SK-N-SH (cell line): ENCODE measurements around the gene GALC. TPM values are rescaled to one million over a fixed set of nuclear protein-coding genes. Genes with fewer than 3 reads are reported as not detected.

Experiments
- CTCF ChIA-PET: fragments of 300-600, 350-600 bp; formaldehyde crosslinking; extraction: SDS; loops from one replicate; lab custom pipeline; 2021; lab: Yijun Ruan, JAX
- POLR2A ChIA-PET: fragments of 350-600 bp; sonication (Branson Sonifier 250); formaldehyde crosslinking; extraction: SDS; loops from one replicate; lab custom pipeline; 2020; ENCODE audit warnings: antibody characterized with exemption, inconsistent platforms; lab: Yijun Ruan, JAX
- DNase-seq: peaks from one replicate; pipeline ENCODE4 v3.0.0; 2012
- H2AFZ ChIP-seq: fragments of 200-600 bp; sonication (generic); 2 replicates; pipeline ENCODE4 v1.8.1; 2016; ENCODE audit warnings: antibody characterized with exemption, mild to moderate bottlenecking, low read depth
- H3F3A ChIP-seq: fragments of 200-600 bp; sonication (generic); replicated peaks from 2 replicates; pipeline ENCODE3; 2016; ENCODE audit warnings: antibody characterized with exemption, mild to moderate bottlenecking; ENCODE audit not compliant: insufficient read depth
- H3K27ac ChIP-seq, 2 experiments: fragments of 200-500 bp in 1 of 2; fragments of 200-600 bp in 1 of 2; sonication (Bioruptor generic) in 1 of 2; sonication (generic), shearing (Covaris generic) in 1 of 2; 2 replicates each; pipeline versions ENCODE4 v1.5.1 to v1.6.1; 2014 to 2016; ENCODE audit warnings: low read depth in 2 of 2, inconsistent platforms in 1 of 2, low read length in 1 of 2, mild to moderate bottlenecking in 1 of 2, mixed read lengths in 1 of 2
- H3K27me3 ChIP-seq: fragments of 200-600 bp; sonication (generic), shearing (Covaris generic); 2 replicates; pipeline ENCODE4 v1.6.1; 2016; ENCODE audit warnings: mixed run types; ENCODE audit not compliant: insufficient read depth
- H3K36me3 ChIP-seq, 2 experiments: fragments of 200-500 bp in 1 of 2; fragments of 200-600 bp in 1 of 2; sonication (Bioruptor generic) in 1 of 2; sonication (generic) in 1 of 2; replicated peaks in 1 of 2; 2 replicates each; pipeline versions ENCODE3 to v1.5.1; 2014 to 2016; ENCODE audit warnings: low read length in 1 of 2, mild to moderate bottlenecking in 1 of 2; ENCODE audit not compliant: insufficient read depth in 2 of 2, control insufficient read depth in 1 of 2
- H3K4me1 ChIP-seq, 2 experiments: fragments of 200-500 bp in 1 of 2; fragments of 200-600 bp in 1 of 2; sonication (Bioruptor generic) in 1 of 2; sonication (generic), shearing (Covaris generic) in 1 of 2; 2 replicates each; pipeline versions ENCODE4 v1.5.1 to v1.6.1; 2014 to 2016; ENCODE audit warnings: low read depth in 1 of 2, low read length in 1 of 2, mixed run types in 1 of 2; ENCODE audit not compliant: insufficient read depth in 2 of 2, control insufficient read depth in 1 of 2
- H3K4me2 ChIP-seq: fragments of 200-600 bp; sonication (generic), shearing (Covaris generic); 2 replicates; pipeline ENCODE4 v1.6.1; 2017; ENCODE audit warnings: mixed run types
- H3K4me3 ChIP-seq, 2 experiments: fragments of 200-500 bp in 1 of 2; fragments of 200-600 bp in 1 of 2; sonication (Bioruptor generic) in 1 of 2; sonication (generic), shearing (Covaris generic) in 1 of 2; 2 replicates each; pipeline versions ENCODE4 v1.5.1 to v1.8.1; 2014 to 2016; ENCODE audit warnings: low read depth in 2 of 2, inconsistent platforms in 1 of 2, low read length in 1 of 2, mild to moderate bottlenecking in 1 of 2, mixed read lengths in 1 of 2, moderate library complexity in 1 of 2
- H3K79me2 ChIP-seq: fragments of 200-600 bp; sonication (generic); 2 replicates; pipeline ENCODE4 v1.8.1; 2017; ENCODE audit warnings: mild to moderate bottlenecking; ENCODE audit not compliant: insufficient read depth
- H3K9ac ChIP-seq: fragments of 200-600 bp; sonication (generic); 2 replicates; pipeline ENCODE4 v1.6.1; 2017; ENCODE audit warnings: mixed run types
- H3K9me2 ChIP-seq: fragments of 200-600 bp; sonication (generic); 2 replicates; pipeline ENCODE4 v1.6.1; 2017; ENCODE audit warnings: mixed run types
- H3K9me3 ChIP-seq: fragments of 200-600 bp; sonication (generic); 2 replicates; pipeline ENCODE4 v1.6.1; 2017; ENCODE audit warnings: mixed run types, mild to moderate bottlenecking, moderate library complexity
- H4K20me1 ChIP-seq: fragments of 200-600 bp; sonication (generic); 2 replicates; pipeline ENCODE4 v1.6.1; 2017; ENCODE audit warnings: mild to moderate bottlenecking, mixed run types; ENCODE audit not compliant: insufficient read depth
- CHD2 ChIP-seq: fragments of 150-350 bp; IDR thresholded peaks from 2 replicates; pipeline ENCODE4 v1.6.1; 2018; ENCODE audit warnings: low read length; ENCODE audit not compliant: partially characterized antibody
- CTCF ChIP-seq: fragments of 200-600 bp; sonication (generic); IDR thresholded peaks from 2 replicates; pipeline ENCODE4 v1.6.1; 2017; ENCODE audit warnings: antibody characterized with exemption, mild to moderate bottlenecking, moderate library complexity
- FOSL2 ChIP-seq: IDR thresholded peaks from 2 replicates; pipeline ENCODE4 v1.4.0; 2012; ENCODE audit warnings: low read depth, mild to moderate bottlenecking, moderate library complexity, borderline replicate concordance
- MAX ChIP-seq: IDR thresholded peaks from 2 replicates; pipeline ENCODE4 v1.4.0; 2012; ENCODE audit warnings: low read depth
- MEF2A ChIP-seq: IDR thresholded peaks from 2 replicates; pipeline ENCODE4 v1.4.0; 2012; ENCODE audit warnings: low read depth, borderline replicate concordance
- RAD21 ChIP-seq: IDR thresholded peaks from 2 replicates; pipeline ENCODE4 v1.6.1; 2012; ENCODE audit warnings: mild to moderate bottlenecking, low read length
- REST ChIP-seq: IDR thresholded peaks from 2 replicates; pipeline ENCODE4 v1.6.1; 2012; ENCODE audit warnings: mild to moderate bottlenecking, low read depth, low read length, moderate library complexity
- SIN3A ChIP-seq: IDR thresholded peaks from 2 replicates; pipeline ENCODE4 v1.6.1; 2012; ENCODE audit warnings: low read depth, mild to moderate bottlenecking, low read length, moderate library complexity, borderline replicate concordance
- SMC3 ChIP-seq: IDR thresholded peaks from 2 replicates; pipeline ENCODE4 v1.6.1; 2012; ENCODE audit warnings: low read depth, low read length, improper control_type of control experiment
- TAF1 ChIP-seq: IDR thresholded peaks from 2 replicates; pipeline ENCODE4 v1.6.1; 2012; ENCODE audit warnings: low read depth, mild to moderate bottlenecking, low read length, moderate library complexity, borderline replicate concordance
- TCF12 ChIP-seq: IDR thresholded peaks from 2 replicates; pipeline ENCODE4 v1.4.0; 2012
- USF1 ChIP-seq: IDR thresholded peaks from 2 replicates; pipeline ENCODE4 v1.4.0; 2012; ENCODE audit warnings: low read depth, borderline replicate concordance
- ZBTB33 ChIP-seq: IDR thresholded peaks from 2 replicates; pipeline ENCODE4 v1.4.0; 2012; ENCODE audit warnings: low read depth, borderline replicate concordance
- WGBS: methylation state at CpG from one replicate; pipeline ENCODE4 v1.1.6; 2017; ENCODE audit warnings: low lambda C conversion rate; 5-methylcytosine and 5-hydroxymethylcytosine counted together
- polyA plus RNA-seq, 3 experiments: library from polyadenylated mRNA; depleted of rRNA; stranded (reverse); fragments of >200 nt; gene quantifications; 2 replicates each; pipeline ENCODE4 v1.2.3, GENCODE V29; 2012

The GALC gene
- polyA plus RNA-seq, 1 of the 3 experiments (the other 2 are of a cell fraction): 9.7 TPM

- TF ChIP-seq CTCF (no peak), REST (no peak), ZBTB33 (no peak), USF1 (no peak), RAD21 (no peak)
Measured at GRCh38 chr14:87955501-87955900, 37.5 kb downstream of the GALC start (continued).

GRCh38 chr14:87952307-87953094, 40.5 kb downstream of the GALC start:
- H4K20me1 ChIP-seq: no peaks in the 10 kb centered on the region
- WGBS: 90% methylated on average over 3 of the region's 3 CpGs
- no peak for TF ChIP-seq FOSL2
- TF ChIP-seq USF1: no peak
- TF ChIP-seq CTCF: no peak
- no peak for TF ChIP-seq SIN3A
- TF ChIP-seq MAX: no peak
- TF ChIP-seq TCF12: no peak
- TF ChIP-seq CHD2: no peak
- TF ChIP-seq TAF1: no peak
- no peak for TF ChIP-seq SMC3
- TF ChIP-seq MEF2A: no peak
- TF ChIP-seq, all 33 proteins: peak for 0
- DNase-seq: no peak
- ChIA-PET CTCF (interaction anchor here (0.9 to 1.7 kb wide), 4 partner anchors 7 to 237 kb away, joined by 3 to 4 read pairs (median 3); no protein-coding TSS in a partner anchor), POLR2A (no interaction called here)
- Histone ChIP-seq H3K9ac (no peak overlapping the region), H3K27me3 (no peaks in the 10 kb centered on the region), H3K4me3 (no peak overlapping the region), H3K79me2 (no peaks in the 10 kb centered on the region), H3K9me3 (no peaks in the 10 kb centered on the region), H3K36me3 (no peaks in the 10 kb centered on the region), H3K4me2 (no peak overlapping the region), H3K27ac (no peak overlapping the region), H3K4me1 (no peaks in the 10 kb centered on the region), H3F3A (no peaks in the 10 kb centered on the region), H3K9me2 (no peaks in the 10 kb centered on the region), H2AFZ (no peak overlapping the region)
